ENCODE measurements around the gene SLC4A9. TPM values are rescaled to one million over a fixed set of nuclear protein-coding genes. Genes with fewer than 3 reads are reported as not detected.
A peak's percentile ranks its signal among the peaks of the same experiment; 100 is the strongest.
"Not testable (repeated sequence)": the region's sequence is repeated elsewhere in the genome, so short reads cannot be mapped to it uniquely, and the experiment has no call there.

The SLC4A9 gene
- polyA plus RNA-seq, 6 donors from 2014 or later = not detected

DNA sequence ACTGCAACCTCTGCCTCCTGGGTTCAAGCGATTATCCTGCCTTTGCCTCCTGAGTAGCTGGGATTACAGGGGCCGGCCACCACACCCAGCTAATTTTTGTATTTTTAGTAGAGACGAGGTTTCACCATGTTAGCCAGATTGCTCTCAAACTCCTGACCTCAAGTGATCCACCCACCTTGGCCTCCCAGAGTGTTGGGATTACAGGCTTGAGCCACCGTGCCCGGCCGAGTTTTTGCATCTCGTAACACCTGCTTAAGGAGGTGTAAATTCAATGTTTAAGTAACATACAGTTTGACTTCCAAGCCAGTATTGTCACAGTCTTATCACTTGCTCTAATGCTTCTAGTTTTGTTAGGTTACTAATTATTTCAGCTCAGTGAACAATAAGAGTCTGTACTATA is 61.4 kb downstream of the SLC4A9 start:
- Mint-ChIP-seq H3K4me3 (peak overlapping the region in 1 of 8 donors; percentile 47), H3K4me1 (peaks cover 36 to 76% (median 51%) of the 10 kb centered on the region in 3 donors)
- DNase-seq; H3K27me3 Mint-ChIP-seq; H3K27ac Mint-ChIP-seq; H3K36me3 Mint-ChIP-seq; ATAC-seq (ENCODE audit: low read depth in 2 of 2); H3K9me3 Mint-ChIP-seq: not testable (repeated sequence)

DNA sequence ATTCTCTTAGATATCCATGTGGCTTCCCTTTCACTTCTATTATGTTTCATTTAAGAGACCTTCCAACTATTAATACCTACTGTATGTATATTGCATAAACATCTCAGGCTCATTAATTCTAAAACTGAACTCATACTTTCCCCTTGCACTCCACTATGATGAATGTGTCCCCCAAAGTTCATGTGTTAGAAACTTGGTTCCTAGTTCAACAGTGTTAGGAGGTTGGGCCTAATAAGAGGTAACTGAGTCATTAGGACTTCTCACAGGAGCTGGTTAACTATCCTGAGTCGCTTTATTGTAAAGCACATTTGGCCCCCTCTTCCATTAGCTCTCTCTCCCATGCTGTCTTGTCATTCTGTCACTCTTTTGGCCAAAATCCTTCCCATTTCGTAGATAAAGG is 63.6 kb downstream of the SLC4A9 start:
- Mint-ChIP-seq H3K36me3 (peaks cover 0 to 5% of the 10 kb centered on the region in 2 donors), H3K27me3 (no peaks in the 10 kb centered on the region), H3K4me1 (peaks cover 32 to 70% (median 45%) of the 10 kb centered on the region in 3 donors), H3K4me3 (no peak overlapping the region), H3K9me3 (no peaks in the 10 kb centered on the region), H3K27ac (peak overlapping the region in 1 of 6 donors; percentile 11)
- ATAC-seq (ENCODE audit: low read depth in 2 of 2) (no peak), DNase-seq (no peak)

- H3K36me3 Mint-ChIP-seq = peaks cover 0 to 5% of the 10 kb centered on the region in 2 donors
- no peak for DNase-seq
- H3K4me1 Mint-ChIP-seq = peaks cover 29 to 65% (median 40%) of the 10 kb centered on the region in 3 donors
- no peaks in the 10 kb centered on the region for H3K9me3 Mint-ChIP-seq
- H3K4me3 Mint-ChIP-seq = no peak overlapping the region
- no peaks in the 10 kb centered on the region for H3K27me3 Mint-ChIP-seq
- no peak overlapping the region for H3K27ac Mint-ChIP-seq
- no peak for ATAC-seq (ENCODE audit: low read depth in 2 of 2)
These were observed 64.1 kb downstream of the SLC4A9 start for GRCh38 chr5:140424135-140424534.

Other genes starting within 250 kb of the SLC4A9 start
- 1 to 10 TPM; 1.3 to 3.3 (median 2.5) TPM for gene PURA, start 246.1 kb upstream of the SLC4A9 start, polyA plus RNA-seq (ENCODE audit: low read depth in 6 of 6)
- gene IGIP, start 234.3 kb upstream of the SLC4A9 start, polyA plus RNA-seq (ENCODE audit: low read depth in 6 of 6) = under 1 TPM in 5 of 6 donors, not detected in 1; 0.09 to 0.46 (median 0.18) TPM
- 10 to 100 TPM in 5 of 6 donors, 1 to 10 TPM in 1; 5.4 to 20.6 (median 12.6) TPM for gene CYSTM1, start 185.0 kb upstream of the SLC4A9 start, polyA plus RNA-seq (ENCODE audit: low read depth in 6 of 6)
- gene PFDN1, start 57.1 kb upstream of the SLC4A9 start, polyA plus RNA-seq (ENCODE audit: low read depth in 6 of 6) = 100 to 1,000 TPM; 110 to 269 (median 140) TPM
- under 1 TPM in 1 of 6 donors, not detected in 5; 0.19 TPM for gene HBEGF, start 13.6 kb upstream of the SLC4A9 start, polyA plus RNA-seq (ENCODE audit: low read depth in 6 of 6)
- 10 to 100 TPM; 53.3 to 88.7 (median 62.5) TPM for gene ANKHD1, start 41.6 kb downstream of the SLC4A9 start, polyA plus RNA-seq (ENCODE audit: low read depth in 6 of 6)
- 10 to 100 TPM; 44.5 to 90.3 (median 63.1) TPM for gene EIF4EBP3, start 187.5 kb downstream of the SLC4A9 start, polyA plus RNA-seq (ENCODE audit: low read depth in 6 of 6)
- gene SRA1, start 197.3 kb downstream of the SLC4A9 start, polyA plus RNA-seq (ENCODE audit: low read depth in 6 of 6) = 10 to 100 TPM; 26.2 to 47.0 (median 31.7) TPM
- gene APBB3, start 204.4 kb downstream of the SLC4A9 start, polyA plus RNA-seq (ENCODE audit: low read depth in 6 of 6) = 1 to 10 TPM in 5 of 6 donors, not detected in 1; 6.3 to 9.0 (median 7.9) TPM
- 100 to 1,000 TPM in 1 of 6 donors, 10 to 100 TPM in 5; 66.8 to 107 (median 74.6) TPM for gene SLC35A4, start 204.6 kb downstream of the SLC4A9 start, polyA plus RNA-seq (ENCODE audit: low read depth in 6 of 6)